K562 (cell line): ENCODE results near the gene MYLK4. TPM values are rescaled to one million over a fixed set of nuclear protein-coding genes. Genes with fewer than 3 reads are reported as not detected.

ENCODE experiments used
- BDP1 ChIP-seq: IDR thresholded peaks from 3 replicates; pipeline ENCODE4 v1.6.1; 2011; ENCODE audit not compliant: insufficient read length, insufficient read depth
- EP400 ChIP-seq: fragments of 450-650 bp; IDR thresholded peaks from 2 replicates; pipeline ENCODE4 v1.6.1; 2017; ENCODE audit warnings: antibody characterized with exemption, mild to moderate bottlenecking, moderate library complexity
- GTF2E2 ChIP-seq: fragments of 200-800 bp; sonication (Bioruptor generic); IDR thresholded peaks from 2 replicates; pipeline ENCODE4 v1.6.1; 2016; ENCODE audit warnings: missing genetic modification characterization, missing compliant biosample characterization
- MXI1 ChIP-seq: IDR thresholded peaks from 2 replicates; pipeline ENCODE4 v1.6.1; 2011; ENCODE audit warnings: low read depth, mild to moderate bottlenecking, improper control_type of control experiment, low read length
- NFXL1 ChIP-seq: fragments of 450-650 bp; formaldehyde crosslinking; IDR thresholded peaks from 2 replicates; pipeline ENCODE4 v1.4.0; 2021; ENCODE audit warnings: mild to moderate bottlenecking
- POLR3A ChIP-seq: IDR thresholded peaks from 2 replicates; pipeline ENCODE4 v1.6.1; 2011; ENCODE audit warnings: borderline replicate concordance, mild to moderate bottlenecking, moderate library complexity; ENCODE audit not compliant: insufficient read length, insufficient read depth; ENCODE audit errors: extremely low read depth
- RBM14 ChIP-seq: fragments of 200-400 bp; formaldehyde crosslinking; IDR thresholded peaks from 2 replicates; pipeline ENCODE4 v1.6.1; 2018; ENCODE audit warnings: low read depth, mild to moderate bottlenecking, low read length, moderate library complexity, borderline replicate concordance; ENCODE audit not compliant: insufficient read depth
- SREBF2 ChIP-seq: sonication (generic); formaldehyde crosslinking; IDR thresholded peaks from 2 replicates; pipeline ENCODE4 v1.4.0; 2020; ENCODE audit warnings: mild to moderate bottlenecking, missing genetic modification reagents
- TCF7L2 ChIP-seq: fragments of 150-350 bp; IDR thresholded peaks from 2 replicates; pipeline ENCODE4 v1.6.1; 2016; ENCODE audit warnings: low read depth, mild to moderate bottlenecking, low read length, moderate library complexity
- polyA plus RNA-seq, 8 experiments: library from polyadenylated mRNA; depleted of rRNA in 4 of 8; stranded (reverse) in 5 of 8; unstranded in 3 of 8; fragments of >200 nt; fragmentation: Nextera tagmentation in 2 of 8; fragmentation: Illumina TruSeq in 1 of 8; extraction: Ambion mirVana in 2 of 8; extraction: Trizol in 1 of 8; gene quantifications; 2 replicates each; pipeline versions ENCODE4 v1.2.1 to v1.2.3, GENCODE V29; 2011 to 2014; ENCODE audit warnings: inconsistent platforms in 1 of 8, missing spikeins in 1 of 8
- total RNA-seq, 7 experiments: library from RNA; depleted of rRNA in 6 of 7; stranded (reverse); fragments of >200 nt in 6 of 7; fragmentation: Illumina TruSeq in 2 of 7; extraction: Trizol in 2 of 7; gene quantifications; 2 replicates each; pipeline versions ENCODE4 v1.2.1 to v1.2.3, GENCODE V29; 2011 to 2021; ENCODE audit warnings: low replicate concordance in 1 of 7
- TF ChIP-seq, protein P1 (sequence below), 3 experiments: fragments of 200-800 bp in 1 of 3; sonication (Bioruptor generic) in 1 of 3; sonication (generic) in 1 of 3; formaldehyde crosslinking in 1 of 3; IDR thresholded peaks; 2 replicates each; pipeline versions ENCODE4 v1.6.1 to v1.8.0; 2016 to 2022; ENCODE audit warnings: mild to moderate bottlenecking in 2 of 3, missing compliant biosample characterization in 2 of 3, missing genetic modification characterization in 2 of 3, missing genetic modification reagents in 1 of 3
- TF ChIP-seq, protein P2 (sequence below): fragments of 450-650 bp; IDR thresholded peaks from one replicate; pipeline ENCODE4 v1.6.1; 2018; ENCODE audit warnings: mild to moderate bottlenecking, moderate library complexity; ENCODE audit not compliant: partially characterized antibody
- TF ChIP-seq, protein P3 (sequence below): fragments of 450-650 bp; conservative IDR thresholded peaks from 2 replicates; pipeline ENCODE4 v1.6.1; 2016; ENCODE audit warnings: missing genetic modification characterization, low read depth, mild to moderate bottlenecking, control low read depth, missing compliant biosample characterization
- TF ChIP-seq, protein P4 (sequence below): fragments of 150-350 bp; conservative IDR thresholded peaks from 2 replicates; pipeline ENCODE4 v1.6.1; 2014; ENCODE audit warnings: low read length
- TF ChIP-seq, protein P5 (sequence below): sonication (generic); formaldehyde crosslinking; IDR thresholded peaks from 2 replicates; pipeline ENCODE4 v1.8.1; 2023; ENCODE audit warnings: missing genetic modification reagents, mild to moderate bottlenecking, borderline replicate concordance

MYLK4 gene
- total and polyA plus RNA-seq, 9 of the 15 experiments (the other 6 are each of a cell fraction or from before 2014, with no cell fraction given): 0.01 to 0.15 (median 0.06) TPM

DNA sequence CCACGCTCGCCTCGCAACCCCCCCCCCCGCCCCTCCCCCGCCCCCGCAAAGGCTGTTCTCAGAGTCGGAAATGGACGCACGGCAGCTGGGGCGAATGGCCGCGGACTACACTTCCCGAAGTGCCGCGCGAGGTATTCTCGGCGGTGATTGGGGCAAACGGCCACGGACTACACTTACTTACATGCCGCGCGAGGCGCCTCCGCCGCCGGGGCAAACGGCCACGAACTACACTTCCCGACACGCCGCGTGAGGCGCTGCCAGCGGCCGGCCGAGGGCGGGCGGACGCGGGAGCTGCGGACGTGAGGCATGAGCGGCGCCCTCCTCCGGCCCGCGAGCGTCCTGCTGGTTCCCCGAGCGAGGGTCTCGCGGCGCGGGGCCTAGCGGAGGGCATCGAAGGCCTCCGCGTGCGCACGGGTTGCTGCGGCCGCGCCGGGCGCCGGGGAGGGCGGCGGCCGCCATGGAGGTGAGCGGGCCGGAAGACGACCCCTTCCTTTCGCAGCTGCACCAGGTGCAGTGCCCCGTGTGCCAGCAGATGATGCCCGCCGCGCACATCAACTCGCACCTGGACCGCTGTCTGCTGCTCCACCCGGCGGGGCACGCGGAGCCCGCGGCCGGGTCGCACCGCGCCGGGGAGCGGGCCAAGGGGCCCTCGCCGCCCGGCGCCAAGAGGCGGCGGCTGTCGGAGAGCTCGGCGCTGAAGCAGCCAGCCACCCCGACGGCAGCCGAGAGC lies 14.6 kb upstream of the MYLK4 start, which contains the start of gene WRNIP1 (continued):
- TF ChIP-seq, protein P1, sequence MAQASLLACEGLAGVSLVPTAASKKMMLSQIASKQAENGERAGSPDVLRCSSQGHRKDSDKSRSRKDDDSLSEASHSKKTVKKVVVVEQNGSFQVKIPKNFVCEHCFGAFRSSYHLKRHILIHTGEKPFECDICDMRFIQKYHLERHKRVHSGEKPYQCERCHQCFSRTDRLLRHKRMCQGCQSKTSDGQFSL (CRISPR knock-in tag; IDR thresholded peaks at IDR 0.05): peak; percentile 84
- TF ChIP-seq, protein P1 (tag; IDR thresholded peaks at IDR 0.05): peak in 1 of 2 experiments; percentile 99; a peak in 2 of 4 replicates
- TF ChIP-seq, protein P2, sequence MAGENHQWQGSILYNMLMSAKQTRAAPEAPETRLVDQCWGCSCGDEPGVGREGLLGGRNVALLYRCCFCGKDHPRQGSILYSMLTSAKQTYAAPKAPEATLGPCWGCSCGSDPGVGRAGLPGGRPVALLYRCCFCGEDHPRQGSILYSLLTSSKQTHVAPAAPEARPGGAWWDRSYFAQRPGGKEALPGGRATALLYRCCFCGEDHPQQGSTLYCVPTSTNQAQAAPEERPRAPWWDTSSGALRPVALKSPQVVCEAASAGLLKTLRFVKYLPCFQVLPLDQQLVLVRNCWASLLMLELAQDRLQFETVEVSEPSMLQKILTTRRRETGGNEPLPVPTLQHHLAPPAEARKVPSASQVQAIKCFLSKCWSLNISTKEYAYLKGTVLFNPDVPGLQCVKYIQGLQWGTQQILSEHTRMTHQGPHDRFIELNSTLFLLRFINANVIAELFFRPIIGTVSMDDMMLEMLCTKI: no peak
- peak; percentile 89 for TF ChIP-seq GTF2E2 (tag)
- TF ChIP-seq, protein P3, sequence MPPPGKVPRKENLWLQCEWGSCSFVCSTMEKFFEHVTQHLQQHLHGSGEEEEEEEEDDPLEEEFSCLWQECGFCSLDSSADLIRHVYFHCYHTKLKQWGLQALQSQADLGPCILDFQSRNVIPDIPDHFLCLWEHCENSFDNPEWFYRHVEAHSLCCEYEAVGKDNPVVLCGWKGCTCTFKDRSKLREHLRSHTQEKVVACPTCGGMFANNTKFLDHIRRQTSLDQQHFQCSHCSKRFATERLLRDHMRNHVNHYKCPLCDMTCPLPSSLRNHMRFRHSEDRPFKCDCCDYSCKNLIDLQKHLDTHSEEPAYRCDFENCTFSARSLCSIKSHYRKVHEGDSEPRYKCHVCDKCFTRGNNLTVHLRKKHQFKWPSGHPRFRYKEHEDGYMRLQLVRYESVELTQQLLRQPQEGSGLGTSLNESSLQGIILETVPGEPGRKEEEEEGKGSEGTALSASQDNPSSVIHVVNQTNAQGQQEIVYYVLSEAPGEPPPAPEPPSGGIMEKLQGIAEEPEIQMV (tag): peak; percentile 75
- TF ChIP-seq BDP1: no peak
- no peak for TF ChIP-seq TCF7L2
- no peak; the same call in 1 of the 2 replicates for TF ChIP-seq EP400
- no peak for TF ChIP-seq POLR3A
- TF ChIP-seq NFXL1 (CRISPR knock-in tag): no peak
- TF ChIP-seq SREBF2 (CRISPR knock-in tag): no peak
- peak; percentile 66; the same call in 1 of the 2 replicates for TF ChIP-seq MXI1
- TF ChIP-seq RBM14: no peak; the same call in 1 of the 2 replicates
- TF ChIP-seq, protein P4, sequence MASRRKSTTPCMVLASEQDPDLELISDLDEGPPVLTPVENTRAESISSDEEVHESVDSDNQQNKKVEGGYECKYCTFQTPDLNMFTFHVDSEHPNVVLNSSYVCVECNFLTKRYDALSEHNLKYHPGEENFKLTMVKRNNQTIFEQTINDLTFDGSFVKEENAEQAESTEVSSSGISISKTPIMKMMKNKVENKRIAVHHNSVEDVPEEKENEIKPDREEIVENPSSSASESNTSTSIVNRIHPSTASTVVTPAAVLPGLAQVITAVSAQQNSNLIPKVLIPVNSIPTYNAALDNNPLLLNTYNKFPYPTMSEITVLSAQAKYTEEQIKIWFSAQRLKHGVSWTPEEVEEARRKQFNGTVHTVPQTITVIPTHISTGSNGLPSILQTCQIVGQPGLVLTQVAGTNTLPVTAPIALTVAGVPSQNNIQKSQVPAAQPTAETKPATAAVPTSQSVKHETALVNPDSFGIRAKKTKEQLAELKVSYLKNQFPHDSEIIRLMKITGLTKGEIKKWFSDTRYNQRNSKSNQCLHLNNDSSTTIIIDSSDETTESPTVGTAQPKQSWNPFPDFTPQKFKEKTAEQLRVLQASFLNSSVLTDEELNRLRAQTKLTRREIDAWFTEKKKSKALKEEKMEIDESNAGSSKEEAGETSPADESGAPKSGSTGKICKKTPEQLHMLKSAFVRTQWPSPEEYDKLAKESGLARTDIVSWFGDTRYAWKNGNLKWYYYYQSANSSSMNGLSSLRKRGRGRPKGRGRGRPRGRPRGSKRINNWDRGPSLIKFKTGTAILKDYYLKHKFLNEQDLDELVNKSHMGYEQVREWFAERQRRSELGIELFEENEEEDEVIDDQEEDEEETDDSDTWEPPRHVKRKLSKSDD: peak; percentile 87
- TF ChIP-seq, protein P5, sequence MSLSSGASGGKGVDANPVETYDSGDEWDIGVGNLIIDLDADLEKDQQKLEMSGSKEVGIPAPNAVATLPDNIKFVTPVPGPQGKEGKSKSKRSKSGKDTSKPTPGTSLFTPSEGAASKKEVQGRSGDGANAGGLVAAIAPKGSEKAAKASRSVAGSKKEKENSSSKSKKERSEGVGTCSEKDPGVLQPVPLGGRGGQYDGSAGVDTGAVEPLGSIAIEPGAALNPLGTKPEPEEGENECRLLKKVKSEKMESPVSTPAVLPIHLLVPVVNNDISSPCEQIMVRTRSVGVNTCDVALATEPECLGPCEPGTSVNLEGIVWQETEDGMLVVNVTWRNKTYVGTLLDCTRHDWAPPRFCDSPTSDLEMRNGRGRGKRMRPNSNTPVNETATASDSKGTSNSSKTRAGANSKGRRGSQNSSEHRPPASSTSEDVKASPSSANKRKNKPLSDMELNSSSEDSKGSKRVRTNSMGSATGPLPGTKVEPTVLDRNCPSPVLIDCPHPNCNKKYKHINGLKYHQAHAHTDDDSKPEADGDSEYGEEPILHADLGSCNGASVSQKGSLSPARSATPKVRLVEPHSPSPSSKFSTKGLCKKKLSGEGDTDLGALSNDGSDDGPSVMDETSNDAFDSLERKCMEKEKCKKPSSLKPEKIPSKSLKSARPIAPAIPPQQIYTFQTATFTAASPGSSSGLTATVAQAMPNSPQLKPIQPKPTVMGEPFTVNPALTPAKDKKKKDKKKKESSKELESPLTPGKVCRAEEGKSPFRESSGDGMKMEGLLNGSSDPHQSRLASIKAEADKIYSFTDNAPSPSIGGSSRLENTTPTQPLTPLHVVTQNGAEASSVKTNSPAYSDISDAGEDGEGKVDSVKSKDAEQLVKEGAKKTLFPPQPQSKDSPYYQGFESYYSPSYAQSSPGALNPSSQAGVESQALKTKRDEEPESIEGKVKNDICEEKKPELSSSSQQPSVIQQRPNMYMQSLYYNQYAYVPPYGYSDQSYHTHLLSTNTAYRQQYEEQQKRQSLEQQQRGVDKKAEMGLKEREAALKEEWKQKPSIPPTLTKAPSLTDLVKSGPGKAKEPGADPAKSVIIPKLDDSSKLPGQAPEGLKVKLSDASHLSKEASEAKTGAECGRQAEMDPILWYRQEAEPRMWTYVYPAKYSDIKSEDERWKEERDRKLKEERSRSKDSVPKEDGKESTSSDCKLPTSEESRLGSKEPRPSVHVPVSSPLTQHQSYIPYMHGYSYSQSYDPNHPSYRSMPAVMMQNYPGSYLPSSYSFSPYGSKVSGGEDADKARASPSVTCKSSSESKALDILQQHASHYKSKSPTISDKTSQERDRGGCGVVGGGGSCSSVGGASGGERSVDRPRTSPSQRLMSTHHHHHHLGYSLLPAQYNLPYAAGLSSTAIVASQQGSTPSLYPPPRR (CRISPR knock-in tag): no peak
